Adrenal gland (tissue), 12 donors: ENCODE measurements around the gene PCDHGC5. TPM values are rescaled to one million over a fixed set of nuclear protein-coding genes. Genes with fewer than 3 reads are reported as not detected.
A peak's percentile ranks its signal among the peaks of the same experiment; 100 is the strongest.

Experiments used
- DNase-seq, 7 donors: peaks; one replicate each; pipeline ENCODE4 v3.0.0-alpha.2; 2019 to 2020
- H3K27ac ChIP-seq, 5 donors: fragments of 200-600 bp; sonication (generic) in 4 of 5; 1 replicate in 3 of 5; 2 replicates in 2 of 5; pipeline versions ENCODE4 v1.5.1 to v1.8.0; 2016 to 2020; ENCODE audit warnings: mild to moderate bottlenecking in 1 of 5
- H3K27me3 ChIP-seq: fragments of 200-600 bp; 2 replicates; pipeline ENCODE4 v1.8.0; 2021
- H3K36me3 ChIP-seq, 2 donors: fragments of 200-600 bp; replicated peaks in 1 of 2; 1 replicate in 1 of 2; 2 replicates in 1 of 2; pipeline versions ENCODE4 v1.5.1 to v1.8.0; 2018 to 2022
- H3K4me1 ChIP-seq, 2 donors: fragments of 200-600 bp; replicated peaks in 1 of 2; 1 replicate in 1 of 2; 2 replicates in 1 of 2; pipeline versions ENCODE4 v1.5.1 to v1.8.0; 2018 to 2021
- H3K4me3 ChIP-seq, 4 donors: fragments of 200-600 bp; sonication (generic) in 3 of 4; one replicate each; pipeline ENCODE4 v1.5.1; 2016 to 2018
- H3K9me3 ChIP-seq, 3 donors: fragments of 200-600 bp; sonication (generic) in 1 of 3; replicated peaks in 1 of 3; 1 replicate in 2 of 3; 2 replicates in 1 of 3; pipeline versions ENCODE4 v1.5.1 to v1.8.0; 2016 to 2021
- POLR2A ChIP-seq, 2 donors: fragments of 450-650 bp; IDR thresholded peaks; one replicate each; pipeline ENCODE4 v1.6.1; 2017; ENCODE audit warnings: antibody characterized with exemption in 2 of 2, mild to moderate bottlenecking in 2 of 2, moderate library complexity in 1 of 2
- WGBS, 4 donors: extraction: QIAGEN DNeasy Blood & Tissue Kit in 2 of 4; methylation state at CpG; one replicate each; pipeline versions ENCODE4 v1.1.5 to v1.1.7; 2013 to 2017; 5-methylcytosine and 5-hydroxymethylcytosine counted together
- intact Hi-C, 2 donors: fragments of 100-400 bp; cut with DNase I; formaldehyde crosslinking; loops; one replicate each; pipeline versions ENCODE4 v1.14.1 to v1.15.0; 2022 to 2023
- polyA plus RNA-seq, 3 donors: library from polyadenylated mRNA; stranded (reverse); fragments of 200-250 nt in 2 of 3; fragments of 350-450 nt in 1 of 3; fragmentation: Illumina TruSeq in 1 of 3; extraction: RNeasy Lipid Tissue Mini Kit (QIAGEN cat#74804) in 1 of 3; gene quantifications; one replicate each; pipeline ENCODE4 v1.2.3, GENCODE V29; 2013 to 2014
- total RNA-seq, 9 donors: library from RNA; depleted of rRNA in 4 of 9; stranded (reverse); fragments of >200 nt in 4 of 9; fragments of 120-200 nt in 1 of 9; fragmentation: NEBNext Ultra II Directional in 1 of 9; extraction: Animal tissue kit (Norgen Biotek cat#: 25700) in 1 of 9; gene quantifications; one replicate each; pipeline versions ENCODE4 v1.1.0 to v1.2.4, GENCODE V29; 2013 to 2023
- TF ChIP-seq, protein P1 (sequence below), 6 experiments: fragments of 450-650 bp in 4 of 6; fragments of 200-600 bp in 2 of 6; sonication (generic) in 1 of 6; IDR thresholded peaks; 1 replicate in 5 of 6; 2 replicates in 1 of 6; pipeline versions ENCODE4 v1.5.1 to v1.8.0; 2016 to 2021; ENCODE audit warnings: antibody characterized with exemption in 6 of 6, mild to moderate bottlenecking in 2 of 6, moderate library complexity in 1 of 6
- donor health status: healthy with polysubstance abuse.
- donor health status: Bipolar disorder and iron deficiency.
- donor health status: DM: yes; HTN: yes; CAD: no.
- donor health status: DM: no; HTN: no; CAD: no.
- donor health status: DM: no; HTN: no; CAD: no.
- donor health status: DM: yes; HTN: yes; CAD: no.

PCDHGC5 gene
- total and polyA plus RNA-seq, 12 donors: 0.10 to 5.2 (median 2.1) TPM

DNA sequence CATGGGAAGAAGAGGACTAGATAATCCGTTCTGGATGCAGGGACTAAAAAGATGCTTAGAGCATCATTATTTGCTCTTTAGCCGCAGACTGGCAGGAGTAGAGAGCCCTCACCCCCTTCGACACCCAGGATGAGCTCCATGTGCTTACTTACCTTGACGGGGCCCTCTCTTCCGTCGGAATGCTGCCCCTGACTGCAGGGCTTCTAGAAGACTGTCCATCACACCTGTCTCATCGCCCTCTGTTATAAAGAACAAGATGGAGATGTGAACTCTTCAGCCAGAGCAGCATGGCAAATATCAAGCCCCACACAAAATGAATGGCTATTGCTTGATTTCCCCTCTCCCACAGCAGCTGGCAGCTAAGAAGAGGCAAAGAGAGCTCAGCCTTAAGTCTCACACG is 35.1 kb downstream of the PCDHGC5 start:
- intact Hi-C loops: loop anchor here (10.0 kb wide), 2 partner anchors 99 to 109 kb away; partner anchors contain the start of genes PCDHGA10 (in 1 of the 2), PCDHGA11 (in 1 of the 2) and PCDHGB7 (in 1 of the 2)
- H3K27me3 ChIP-seq: no peaks in the 10 kb centered on the region
- no peak for DNase-seq
- H3K9me3 ChIP-seq: no peaks in the 10 kb centered on the region
- H3K4me1 ChIP-seq: peaks cover 37 to 54% of the 10 kb centered on the region in 2 donors
- WGBS, 4 donors: 81 to 89% (median 85%) methylated on average over 8 of the region's 8 CpGs
- H3K4me3 ChIP-seq: no peak overlapping the region
- H3K36me3 ChIP-seq: peaks cover 0 to 24% of the 10 kb centered on the region in 2 donors
- peak overlapping the region in 2 of 5 donors; percentile 37 to 77 for H3K27ac ChIP-seq
- TF ChIP-seq POLR2A (IDR thresholded peaks at IDR 0.05): no peak
- TF ChIP-seq, protein P1, sequence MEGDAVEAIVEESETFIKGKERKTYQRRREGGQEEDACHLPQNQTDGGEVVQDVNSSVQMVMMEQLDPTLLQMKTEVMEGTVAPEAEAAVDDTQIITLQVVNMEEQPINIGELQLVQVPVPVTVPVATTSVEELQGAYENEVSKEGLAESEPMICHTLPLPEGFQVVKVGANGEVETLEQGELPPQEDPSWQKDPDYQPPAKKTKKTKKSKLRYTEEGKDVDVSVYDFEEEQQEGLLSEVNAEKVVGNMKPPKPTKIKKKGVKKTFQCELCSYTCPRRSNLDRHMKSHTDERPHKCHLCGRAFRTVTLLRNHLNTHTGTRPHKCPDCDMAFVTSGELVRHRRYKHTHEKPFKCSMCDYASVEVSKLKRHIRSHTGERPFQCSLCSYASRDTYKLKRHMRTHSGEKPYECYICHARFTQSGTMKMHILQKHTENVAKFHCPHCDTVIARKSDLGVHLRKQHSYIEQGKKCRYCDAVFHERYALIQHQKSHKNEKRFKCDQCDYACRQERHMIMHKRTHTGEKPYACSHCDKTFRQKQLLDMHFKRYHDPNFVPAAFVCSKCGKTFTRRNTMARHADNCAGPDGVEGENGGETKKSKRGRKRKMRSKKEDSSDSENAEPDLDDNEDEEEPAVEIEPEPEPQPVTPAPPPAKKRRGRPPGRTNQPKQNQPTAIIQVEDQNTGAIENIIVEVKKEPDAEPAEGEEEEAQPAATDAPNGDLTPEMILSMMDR (IDR thresholded peaks at IDR 0.05): no peak

DNA sequence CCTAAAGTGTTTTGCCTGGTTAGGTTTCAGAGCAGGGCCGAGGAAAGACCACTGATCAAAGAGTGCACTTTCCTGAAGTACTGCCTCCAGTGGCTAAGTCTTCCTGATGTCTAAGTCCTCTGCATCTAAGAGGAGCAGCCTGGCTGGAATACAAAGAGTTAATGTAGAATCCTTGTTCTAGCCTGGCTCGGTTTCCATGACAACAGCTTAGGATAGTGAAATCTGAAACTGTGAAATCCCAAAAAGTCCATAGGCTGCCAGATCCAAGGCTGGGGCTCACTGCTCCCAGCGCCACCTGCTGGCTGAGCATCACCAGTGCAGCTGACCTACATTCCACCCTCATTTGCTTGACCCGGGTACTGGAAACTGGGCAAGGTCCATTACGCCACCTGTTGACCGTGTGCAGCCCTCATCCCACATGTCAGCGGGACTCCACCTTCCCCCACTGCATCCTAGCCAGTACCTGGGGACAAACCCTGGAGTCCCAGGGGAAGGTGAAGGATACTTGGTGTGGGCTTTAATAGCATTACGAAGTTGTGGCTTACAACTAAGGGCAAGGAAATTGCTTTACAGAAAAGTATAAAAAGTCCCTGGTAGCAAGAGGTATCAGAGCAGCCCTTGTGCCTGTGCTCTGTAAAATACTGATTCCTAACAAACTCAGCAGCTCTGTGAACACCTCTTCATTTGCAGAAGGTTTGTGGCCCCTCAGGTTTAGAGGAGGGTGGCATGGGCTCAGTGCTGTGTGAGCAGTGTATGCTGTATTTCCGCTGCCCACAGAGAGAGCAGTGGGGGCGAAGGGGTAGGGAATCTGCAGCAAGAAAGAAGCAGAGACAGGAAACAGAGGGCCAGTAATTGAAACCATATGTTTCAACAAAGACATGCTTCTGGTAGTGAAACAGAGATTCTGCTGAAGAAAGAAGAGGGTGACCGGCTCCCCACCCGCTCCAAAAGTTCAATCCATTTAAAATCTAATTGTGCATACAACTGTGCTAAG is 36.0 kb downstream of the PCDHGC5 start:
- H3K4me3 ChIP-seq: no peak overlapping the region
- H3K27ac ChIP-seq: peak overlapping the region; percentile 6 to 81 (median 36)
- TF ChIP-seq POLR2A (IDR thresholded peaks at IDR 0.05): no peak
- TF ChIP-seq, protein P1 (IDR thresholded peaks at IDR 0.05): peak; percentile 99 to 100 (median 100)
- H3K27me3 ChIP-seq: no peaks in the 10 kb centered on the region
- WGBS, 4 donors: 28 to 57% (median 32%) methylated on average over 7 to 12 of the region's 12 CpGs
- H3K36me3 ChIP-seq: peaks cover 0 to 22% of the 10 kb centered on the region in 2 donors
- peak; percentile 91 to 98 (median 94) for DNase-seq
- intact Hi-C loops: loop anchor here (10.0 kb wide), 2 partner anchors 100 to 110 kb away; partner anchors contain the start of genes PCDHGA10 (in 1 of the 2), PCDHGA11 (in 1 of the 2) and PCDHGB7 (in 1 of the 2)
- no peaks in the 10 kb centered on the region for H3K9me3 ChIP-seq
- H3K4me1 ChIP-seq: peaks cover 46 to 61% of the 10 kb centered on the region in 2 donors

DNA sequence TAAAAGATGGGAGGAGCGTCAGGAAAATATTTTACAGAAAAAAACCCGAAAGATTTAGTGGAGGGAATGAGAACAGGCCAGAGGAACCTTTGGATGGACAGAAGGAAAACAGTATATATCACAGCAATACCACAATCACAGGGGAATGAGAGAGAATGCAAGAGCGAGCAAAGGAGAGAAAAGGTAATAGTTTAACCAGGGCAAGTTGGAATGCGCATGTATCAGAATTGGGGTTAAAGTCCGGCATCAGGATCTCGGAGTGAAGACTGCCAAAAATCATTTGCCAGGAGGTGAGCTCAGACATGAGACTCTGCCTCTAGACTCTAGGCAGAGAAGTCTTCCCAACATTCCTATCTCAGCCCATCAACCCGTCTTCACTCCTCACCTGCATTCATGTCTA is 36.8 kb downstream of the PCDHGC5 start:
- no peaks in the 10 kb centered on the region for H3K9me3 ChIP-seq
- no peak for DNase-seq
- intact Hi-C loops: loop anchor here (10.0 kb wide), 2 partner anchors 101 to 111 kb away; partner anchors contain the start of genes PCDHGA10 (in 1 of the 2), PCDHGA11 (in 1 of the 2) and PCDHGB7 (in 1 of the 2)
- no peak for TF ChIP-seq POLR2A (IDR thresholded peaks at IDR 0.05)
- TF ChIP-seq, protein P1 (IDR thresholded peaks at IDR 0.05): no peak
- H3K27me3 ChIP-seq: no peaks in the 10 kb centered on the region
- H3K4me3 ChIP-seq: no peak overlapping the region
- H3K4me1 ChIP-seq: peaks cover 45 to 57% of the 10 kb centered on the region in 2 donors
- H3K36me3 ChIP-seq: peaks cover 0 to 16% of the 10 kb centered on the region in 2 donors
- WGBS, 4 donors: 77 to 85% (median 80%) methylated on average over 7 of the region's 7 CpGs
- peak overlapping the region in 4 of 5 donors; percentile 6 to 81 (median 56) for H3K27ac ChIP-seq

DNA sequence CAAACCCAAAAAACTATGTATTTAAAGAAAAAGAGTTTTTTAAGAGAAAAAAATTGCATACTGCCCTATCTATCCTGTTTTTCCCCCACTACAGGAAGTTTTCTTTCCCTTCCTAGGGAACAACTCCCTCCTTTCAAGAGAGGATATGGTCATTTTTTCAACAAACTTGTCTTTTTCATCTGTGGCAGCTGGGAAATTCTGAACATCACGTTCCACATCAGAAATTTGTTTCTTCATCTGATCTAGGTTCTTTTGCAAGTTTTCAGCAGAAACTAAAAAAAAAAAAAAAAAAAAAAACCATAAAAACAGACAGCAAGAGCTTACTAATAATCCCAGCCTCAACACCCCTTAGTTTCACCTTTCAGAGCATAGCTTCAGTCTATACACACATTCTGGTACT is 38.5 kb downstream of the PCDHGC5 start:
- no peaks in the 10 kb centered on the region for H3K27me3 ChIP-seq
- no peak for DNase-seq
- no peak for TF ChIP-seq POLR2A (IDR thresholded peaks at IDR 0.05)
- TF ChIP-seq, protein P1 (IDR thresholded peaks at IDR 0.05): no peak
- WGBS, 4 donors: 48 to 60% (median 58%) methylated on average over 1 of the region's 1 CpG
- intact Hi-C loops: loop anchor here (10.0 kb wide), 2 partner anchors 103 to 113 kb away; partner anchors contain the start of genes PCDHGA10 (in 1 of the 2), PCDHGA11 (in 1 of the 2) and PCDHGB7 (in 1 of the 2)
- H3K4me1 ChIP-seq: peaks cover 30 to 40% of the 10 kb centered on the region in 2 donors
- H3K27ac ChIP-seq: peak overlapping the region in 3 of 5 donors; percentile 61 to 94 (median 81)
- H3K36me3 ChIP-seq: peaks cover 0 to 16% of the 10 kb centered on the region in 2 donors
- H3K9me3 ChIP-seq: no peaks in the 10 kb centered on the region
- H3K4me3 ChIP-seq: no peak overlapping the region
